Raji (cell line): ENCODE results near the gene TRMT2A.

Experiments
- POLR2A ChIP-seq: IDR thresholded peaks from 2 replicates; pipeline ENCODE4 v1.6.1; 2011; ENCODE audit warnings: low read depth, low read length, control low read depth; ENCODE audit not compliant: insufficient read depth

The TRMT2A gene

GRCh38 chr22:20118300-20119020, 1.4 kb upstream of the TRMT2A start:
- no peak for TF ChIP-seq POLR2A

GRCh38 chr22:20117633-20118299, 740 bp upstream of the TRMT2A start:
- no peak for TF ChIP-seq POLR2A

DNA sequence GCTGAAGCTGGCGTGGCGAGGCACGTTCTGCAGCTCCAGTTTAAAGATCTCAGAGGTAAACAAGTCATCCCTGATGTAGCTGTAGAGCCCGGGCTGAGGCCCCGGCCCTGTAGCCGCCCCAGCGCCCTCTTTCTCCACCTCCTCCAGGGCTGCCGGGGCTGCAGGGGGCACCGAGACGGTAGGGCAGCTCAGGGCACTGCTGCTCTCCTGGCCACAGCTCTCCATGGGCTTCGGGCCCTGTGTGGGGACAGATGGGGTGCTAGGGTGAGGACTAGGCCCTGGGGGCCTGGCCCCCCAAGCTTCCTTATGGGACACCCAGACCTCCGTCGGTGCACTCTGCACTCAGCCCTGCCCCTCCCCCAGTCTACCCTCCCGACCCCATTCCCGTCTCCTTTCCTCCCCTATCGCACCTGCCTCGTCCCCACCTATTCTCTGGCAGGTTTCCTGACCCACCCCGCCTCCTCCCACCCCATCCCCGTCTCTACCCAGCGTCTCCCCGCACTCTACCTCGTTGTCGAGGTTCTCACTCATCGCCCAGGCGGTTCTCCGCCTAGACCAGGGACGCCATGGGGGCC, 563 bp downstream of the TRMT2A start:
- no peak for TF ChIP-seq POLR2A

DNA sequence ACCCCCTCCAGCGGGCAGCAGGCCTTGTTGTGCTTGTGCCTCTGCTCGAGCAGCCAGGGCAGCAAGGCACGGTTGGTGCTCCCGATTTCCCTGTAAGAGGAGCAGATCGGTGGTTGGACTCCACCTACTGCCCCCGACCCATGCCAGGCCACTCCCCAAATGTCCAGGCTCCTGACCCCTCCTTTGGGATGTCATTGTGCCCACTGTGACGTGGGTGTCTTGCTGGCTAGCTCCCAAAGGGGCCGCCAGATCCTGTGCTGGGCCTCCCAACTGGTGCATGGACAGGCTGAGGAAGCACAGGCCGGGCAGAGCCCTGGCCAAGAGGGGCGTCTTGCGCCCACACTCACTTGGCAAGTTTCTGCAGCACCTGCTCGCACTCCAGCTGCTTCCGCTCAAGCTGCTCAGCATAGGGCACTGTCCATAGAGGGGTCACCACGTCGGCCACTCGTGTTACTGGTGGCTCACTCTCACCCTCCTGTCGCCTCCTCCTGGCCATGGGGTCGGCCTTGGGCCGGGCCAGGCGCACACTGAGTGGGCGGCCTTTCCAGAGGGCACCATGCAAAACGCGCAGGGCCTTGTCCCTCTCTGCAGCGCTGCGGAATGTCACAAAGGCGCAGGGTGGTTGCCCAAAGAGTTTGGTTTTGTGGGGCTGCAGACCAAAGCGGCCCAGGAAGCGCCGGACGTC, 1.2 kb downstream of the TRMT2A start, which contains the start of gene RANBP1:
RANBP1 (plus strand) TSS at position 414 of the 685 bp plus-strand sequence; CDS start at position 495, 81 bp downstream.
- no peak for TF ChIP-seq POLR2A

GRCh38 chr22:20114506-20115475, 2.2 kb downstream of the TRMT2A start:
- TF ChIP-seq POLR2A, result no peak

- TF ChIP-seq POLR2A, result no peak
Measured at GRCh38 chr22:20113551-20114310, 3.3 kb downstream of the TRMT2A start.

GRCh38 chr22:20112623-20113511, 4.2 kb downstream of the TRMT2A start:
- TF ChIP-seq POLR2A, result no peak

- no peak for TF ChIP-seq POLR2A
Measured at GRCh38 chr22:20111689-20112622, 5.1 kb downstream of the TRMT2A start.

DNA sequence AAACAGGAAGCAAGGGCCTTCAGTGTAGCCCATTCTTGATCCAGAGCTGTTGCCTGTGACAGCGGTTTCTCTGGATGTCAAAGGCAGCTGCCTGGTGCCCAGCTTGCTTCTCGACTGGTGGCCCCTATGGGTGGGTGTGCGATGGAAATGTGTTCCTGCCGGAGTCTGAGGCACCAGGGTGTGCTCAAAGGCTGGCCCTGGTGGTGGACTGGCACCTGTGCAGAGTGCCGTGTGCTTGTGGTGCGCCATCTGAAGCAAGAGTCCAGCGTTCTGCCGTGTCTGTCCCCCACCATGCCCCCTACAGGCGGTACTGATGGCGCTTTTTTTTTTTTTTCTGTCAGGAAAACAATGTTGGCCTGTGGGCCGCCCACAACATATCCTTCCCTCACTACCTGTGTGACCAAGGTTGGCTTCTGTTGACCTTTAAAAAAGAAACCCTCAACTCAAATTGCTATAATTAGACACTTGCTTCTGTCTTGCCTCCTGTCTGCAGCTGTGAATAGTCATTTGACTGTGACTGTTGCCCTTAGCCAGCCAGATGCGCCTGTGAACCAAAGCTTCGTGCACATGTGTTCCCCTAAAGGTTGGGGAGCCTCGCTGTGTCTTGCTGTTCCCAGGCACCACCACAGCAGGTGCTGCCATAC, 5.9 kb downstream of the TRMT2A start:
- no peak for TF ChIP-seq POLR2A

GRCh38 chr22:20110359-20110985, 6.6 kb downstream of the TRMT2A start:
- no peak for TF ChIP-seq POLR2A
